GM12878 (cell line): ENCODE results near the gene CD93. TPM values are rescaled to one million over a fixed set of nuclear protein-coding genes. Genes with fewer than 3 reads are reported as not detected.

Experiments used
- ATAC-seq: fragments of 200-7000 bp; cut with Tn5 transposase; 3 replicates; pipeline ENCODE4 v1.9.1; 2020; ENCODE audit warnings: mild to moderate bottlenecking, moderate library complexity
- BruUV-seq: library from RNA; stranded (reverse); fragments of 400-500 nt; replicated peaks from 2 replicates; lab custom pipeline; 2021; lab: Mats Ljungman, UMichigan
- CTCF ChIA-PET: fragments of 300-600 bp; sonication (Branson Sonifier 250); formaldehyde crosslinking; extraction: SDS; loops from one replicate; lab custom pipeline; 2021; ENCODE audit warnings: inconsistent platforms; lab: Yijun Ruan, JAX
- POLR2A ChIA-PET: fragments of 350-600 bp; formaldehyde crosslinking; extraction: SDS; loops from one replicate; lab custom pipeline; 2021; ENCODE audit warnings: inconsistent platforms; lab: Charles Lee
- RAD21 ChIA-PET: fragments of 300-600 bp; sonication (Branson Sonifier 250); formaldehyde crosslinking; loops from one replicate; lab custom pipeline; 2023; ENCODE audit warnings: antibody characterized with exemption; ENCODE audit not compliant: unreplicated experiment; lab: Charles Lee
- SMC1A ChIA-PET: fragments of 300-600 bp; sonication (Branson Sonifier 250); formaldehyde crosslinking; loops from one replicate; lab custom pipeline; 2023; ENCODE audit not compliant: unreplicated experiment, uncharacterized antibody; lab: Charles Lee
- DNase-seq: peaks from one replicate; pipeline ENCODE4 v3.0.0-alpha.2; 2011; ENCODE audit warnings: low read depth, low spot score
- FAIRE-seq: peaks from 3 replicates; lab custom pipeline; 2011; peaks lifted over from hg19 to GRCh38; lab: Jason Lieb, UNC
- H2AFZ ChIP-seq: 2 replicates; pipeline ENCODE4 v1.6.0; 2011; ENCODE audit warnings: low read depth, low read length, control low read depth; ENCODE audit not compliant: control insufficient read depth
- H3K27ac ChIP-seq: 2 replicates; pipeline ENCODE4 v1.5.1; 2011; ENCODE audit warnings: control low read depth; ENCODE audit not compliant: control insufficient read depth, insufficient read depth
- H3K27me3 ChIP-seq, 2 experiments: replicated peaks in 1 of 2; 2 replicates each; pipeline versions ENCODE4 v1.6.0 to v1.6.1; 2011; ENCODE audit warnings: low read length in 1 of 2; ENCODE audit not compliant: control insufficient read depth in 2 of 2, insufficient read depth in 2 of 2
- H3K36me3 ChIP-seq, 2 experiments: 2 replicates each; pipeline ENCODE4 v1.5.1; 2011; ENCODE audit warnings: low read length in 1 of 2; ENCODE audit not compliant: control insufficient read depth in 2 of 2, insufficient read depth in 2 of 2
- H3K4me1 ChIP-seq: 2 replicates; pipeline ENCODE4 v1.6.1; 2011; ENCODE audit warnings: mild to moderate bottlenecking, low read length, moderate library complexity, mixed read lengths; ENCODE audit not compliant: control insufficient read depth, insufficient read depth
- H3K4me2 ChIP-seq: 2 replicates; pipeline ENCODE4 v1.6.0; 2011; ENCODE audit warnings: control low read depth; ENCODE audit not compliant: control insufficient read depth, insufficient read depth
- H3K4me3 ChIP-seq: fragments of 200-600 bp; sonication (generic); 2 replicates; pipeline ENCODE4 v1.5.1; 2016
- H3K79me2 ChIP-seq: 2 replicates; pipeline ENCODE4 v1.6.0; 2011; ENCODE audit warnings: low read length; ENCODE audit not compliant: control insufficient read depth, insufficient read depth
- H3K9ac ChIP-seq: 2 replicates; pipeline ENCODE4 v1.8.0; 2011; ENCODE audit warnings: low read length, control low read depth, mixed read lengths; ENCODE audit not compliant: control insufficient read depth, insufficient read depth
- H3K9me3 ChIP-seq: replicated peaks from 3 replicates; pipeline ENCODE4 v1.5.1; 2011; ENCODE audit warnings: mild to moderate bottlenecking, low read length; ENCODE audit not compliant: control insufficient read depth, insufficient read depth
- H4K20me1 ChIP-seq: 2 replicates; pipeline ENCODE4 v1.6.0; 2011; ENCODE audit not compliant: control insufficient read depth, insufficient read depth
- GATAD2B ChIP-seq: fragments of 450-650 bp; conservative IDR thresholded peaks from 2 replicates; pipeline ENCODE4 v1.6.1; 2017; ENCODE audit warnings: low read depth, mild to moderate bottlenecking, moderate library complexity
- HCFC1 ChIP-seq: fragments of 150-350 bp; IDR thresholded peaks from 2 replicates; pipeline ENCODE4 v1.6.1; 2014; ENCODE audit warnings: low read length
- MLLT1 ChIP-seq: fragments of 450-650 bp; IDR thresholded peaks from 2 replicates; pipeline ENCODE4 v1.6.1; 2016; ENCODE audit warnings: mild to moderate bottlenecking
- MXI1 ChIP-seq: fragments of 150-350 bp; IDR thresholded peaks from 2 replicates; pipeline ENCODE4 v1.6.1; 2011; ENCODE audit warnings: low read depth, mild to moderate bottlenecking, inconsistent platforms, low read length, improper control_type of control experiment
- SIN3A ChIP-seq: IDR thresholded peaks from 2 replicates; pipeline ENCODE4 v1.6.1; 2012; ENCODE audit warnings: low read depth, low read length, improper control_type of control experiment
- TAF1 ChIP-seq: IDR thresholded peaks from 2 replicates; pipeline ENCODE4 v1.6.1; 2011; ENCODE audit warnings: mild to moderate bottlenecking, low read depth, low read length, borderline replicate concordance
- ZNF217 ChIP-seq: fragments of 450-650 bp; IDR thresholded peaks from 2 replicates; pipeline ENCODE4 v1.6.1; 2017; ENCODE audit warnings: antibody characterized with exemption, mild to moderate bottlenecking
- ZZZ3 ChIP-seq: IDR thresholded peaks from 2 replicates; pipeline ENCODE4 v1.6.1; 2011; ENCODE audit warnings: low read depth; ENCODE audit not compliant: control insufficient read depth, insufficient read length
- WGBS: methylation state at CpG from one replicate; pipeline ENCODE4 v1.1.6; 2016; ENCODE audit warnings: low lambda C conversion rate; ENCODE audit not compliant: insufficient replicate concordance, insufficient coverage; ENCODE audit errors: missing lambda C conversion rate; 5-methylcytosine and 5-hydroxymethylcytosine counted together
- in situ Hi-C: fragments of 300-500 bp; cut with MboI; formaldehyde crosslinking; loops from 9 replicates; pipeline ENCODE4 v1.14.3; 2018; ENCODE audit warnings: mixed read lengths
- intact Hi-C: fragments of 100-400 bp; cut with micrococcal nuclease; formaldehyde crosslinking; loops from one replicate; pipeline ENCODE4 v1.14.2; 2022; ENCODE audit not compliant: unreplicated experiment
- polyA plus RNA-seq, 11 experiments: library from polyadenylated mRNA; depleted of rRNA in 4 of 11; unstranded in 6 of 11; stranded (reverse) in 5 of 11; fragments of >200 nt; fragmentation: Nextera tagmentation in 4 of 11; fragmentation: Illumina TruSeq in 1 of 11; extraction: Ambion mirVana in 4 of 11; extraction: Trizol in 1 of 11; gene quantifications; 1 replicate in 1 of 11; 2 replicates in 10 of 11; pipeline versions ENCODE4 v1.2.1 to v1.2.3, GENCODE V29; 2011 to 2016; ENCODE audit warnings: inconsistent platforms in 2 of 11, missing spikeins in 2 of 11, low read depth in 1 of 11
- total RNA-seq, 4 experiments: library from RNA; depleted of rRNA in 3 of 4; stranded (reverse); fragments of >200 nt in 3 of 4; fragmentation: Illumina TruSeq in 1 of 4; extraction: Trizol in 1 of 4; gene quantifications; 2 replicates each; pipeline versions ENCODE4 v1.2.1 to v1.2.3, GENCODE V29; 2013 to 2021

CD93 gene
- total and polyA plus RNA-seq, 10 of the 15 experiments (the other 5 are each of a cell fraction or from before 2014, with no cell fraction given), result 0.20 to 2.7 (median 0.92) TPM

- 40% methylated on average over 47 of the region's 47 CpGs for WGBS
- no peaks in the 10 kb centered on the region for H4K20me1 ChIP-seq
- no peak overlapping the region for H3K4me2 ChIP-seq
- BruUV-seq, result no TSS peak
- H3K4me3 ChIP-seq, result no peak overlapping the region
- no peak for DNase-seq
- H2AFZ ChIP-seq, result no peak overlapping the region
- ChIA-PET RAD21 (no interaction called here), POLR2A (no interaction called here), CTCF (interaction anchor here (0.8 to 2.0 kb wide), 5 partner anchors 38 to 196 kb away, joined by 3 to 4 read pairs (median 4); no protein-coding TSS in a partner anchor), SMC1A (interaction anchor here (1.2 to 1.5 kb wide), 2 partner anchors 117 to 153 kb away, joined by 3 to 4 read pairs; no protein-coding TSS in a partner anchor)
- TF ChIP-seq MLLT1, result no peak
- no peak for TF ChIP-seq SIN3A
- no peak for TF ChIP-seq GATAD2B
- no peak for TF ChIP-seq HCFC1
- no peak for TF ChIP-seq ZZZ3
- no peak for TF ChIP-seq ZNF217
- no peak for TF ChIP-seq MXI1
- TF ChIP-seq TAF1, result no peak
- H3K79me2 ChIP-seq, result no peaks in the 10 kb centered on the region
- no peak overlapping the region for H3K27ac ChIP-seq
- H3K27me3 ChIP-seq, result peaks cover 8 to 11% of the 10 kb centered on the region in 2 experiments
- no peak for FAIRE-seq
- H3K9me3 ChIP-seq, result no peaks in the 10 kb centered on the region; the same call in 2 of the 3 replicates
- no peaks in the 10 kb centered on the region; a peak in 1 of 4 replicates for H3K36me3 ChIP-seq
- intact Hi-C loops (no loop called here), in situ Hi-C loops (no loop called here)
- ATAC-seq, result no peak
- no peak overlapping the region for H3K9ac ChIP-seq
- no peaks in the 10 kb centered on the region for H3K4me1 ChIP-seq
Observed at GRCh38 chr20:23047738-23048214, 38.3 kb downstream of the CD93 start.
